Globus pallidus (tissue), 1 donor: ENCODE results near the gene F13A1.
"Not testable (repeated sequence)": the region's sequence is repeated elsewhere in the genome, so short reads cannot be mapped to it uniquely, and the experiment has no call there.

Experiments used
- DNase-seq: peaks from one replicate; pipeline ENCODE4 v3.0.0-alpha.2; 2015; ENCODE audit warnings: low spot score

Gene F13A1

GRCh38 chr6:6317825-6318733 lies 2.4 kb downstream of the F13A1 start:
- no peak for DNase-seq

GRCh38 chr6:6317386-6317785 lies 3.1 kb downstream of the F13A1 start:
- no peak for DNase-seq

- peak; percentile 31 for DNase-seq
Observed at GRCh38 chr6:6315660-6316059, 4.8 kb downstream of the F13A1 start.

GRCh38 chr6:6314596-6314995 lies 5.9 kb downstream of the F13A1 start:
- no peak for DNase-seq

GRCh38 chr6:6312901-6313441 lies 7.5 kb downstream of the F13A1 start:
- no peak for DNase-seq

GRCh38 chr6:6305575-6305974 lies 14.9 kb downstream of the F13A1 start:
- DNase-seq, result no peak

- DNase-seq, result not testable (repeated sequence)
Observed at GRCh38 chr6:6300383-6300782, 20.1 kb downstream of the F13A1 start.

GRCh38 chr6:6293317-6293716 lies 27.1 kb downstream of the F13A1 start:
- no peak for DNase-seq

GRCh38 chr6:6287415-6287814 lies 33.0 kb downstream of the F13A1 start:
- no peak for DNase-seq

- DNase-seq, result no peak
Observed at GRCh38 chr6:6285679-6286078, 34.8 kb downstream of the F13A1 start.

- no peak for DNase-seq
Observed at GRCh38 chr6:6284221-6284966, 36.1 kb downstream of the F13A1 start.

- no peak for DNase-seq
Observed at GRCh38 chr6:6283746-6284145, 36.7 kb downstream of the F13A1 start.

- no peak for DNase-seq
Observed at GRCh38 chr6:6282716-6283115, 37.7 kb downstream of the F13A1 start.

- no peak for DNase-seq
Observed at GRCh38 chr6:6277413-6277812, 43.0 kb downstream of the F13A1 start.

GRCh38 chr6:6270948-6271535 lies 49.4 kb downstream of the F13A1 start:
- no peak for DNase-seq

- DNase-seq, result no peak
Observed at GRCh38 chr6:6260196-6260722, 60.2 kb downstream of the F13A1 start.

- DNase-seq, result no peak
Observed at GRCh38 chr6:6256886-6257285, 63.6 kb downstream of the F13A1 start.

GRCh38 chr6:6256259-6256658 lies 64.2 kb downstream of the F13A1 start:
- DNase-seq, result no peak

GRCh38 chr6:6251555-6252280 lies 68.7 kb downstream of the F13A1 start:
- no peak for DNase-seq

- DNase-seq, result no peak
Observed at GRCh38 chr6:6248651-6249050, 71.8 kb downstream of the F13A1 start.

GRCh38 chr6:6246544-6246943 lies 73.9 kb downstream of the F13A1 start:
- DNase-seq, result no peak

- DNase-seq, result no peak
Observed at GRCh38 chr6:6244624-6245023, 75.8 kb downstream of the F13A1 start.
